Vagina (tissue), 2 donors: ENCODE results near the gene DMTF1. TPM values are rescaled to one million over a fixed set of nuclear protein-coding genes. Genes with fewer than 3 reads are reported as not detected.

Experiments
- DNase-seq, 2 donors: peaks; one replicate each; pipeline ENCODE4 v3.0.0-alpha.2; 2017; ENCODE audit errors: extremely low spot score in 2 of 2
- H3K27ac ChIP-seq: fragments of 200-600 bp; sonication (generic); one replicate; pipeline ENCODE4 v1.5.1; 2019
- H3K27me3 ChIP-seq: fragments of 200-600 bp; sonication (generic); one replicate; pipeline ENCODE4 v1.5.1; 2019
- H3K36me3 ChIP-seq, 2 donors: fragments of 200-600 bp; sonication (generic); one replicate each; pipeline ENCODE4 v1.5.1; 2017 to 2019
- H3K4me1 ChIP-seq: fragments of 200-600 bp; sonication (generic); one replicate; pipeline ENCODE4 v1.5.1; 2019
- H3K4me3 ChIP-seq, 2 donors: fragments of 200-600 bp; sonication (generic); 1 replicate in 1 of 2; 2 replicates in 1 of 2; pipeline ENCODE4 v1.5.1; 2016 to 2019
- H3K9me3 ChIP-seq: fragments of 200-600 bp; sonication (generic); one replicate; pipeline ENCODE4 v1.5.1; 2019
- CTCF ChIP-seq, 3 experiments: fragments of 450-650 bp in 2 of 3; fragments of 200-600 bp in 1 of 3; sonication (generic) in 1 of 3; IDR thresholded peaks; one replicate each; pipeline ENCODE4 v1.5.1; 2017 to 2019; ENCODE audit warnings: antibody characterized with exemption in 3 of 3, mild to moderate bottlenecking in 2 of 3, moderate library complexity in 2 of 3
- POLR2A ChIP-seq, 2 donors: fragments of 450-650 bp; IDR thresholded peaks; one replicate each; pipeline ENCODE4 v1.6.1; 2017; ENCODE audit warnings: antibody characterized with exemption in 2 of 2, mild to moderate bottlenecking in 2 of 2, moderate library complexity in 2 of 2
- POLR2AphosphoS5 ChIP-seq, 2 donors: sonication (generic); formaldehyde crosslinking; IDR thresholded peaks; one replicate each; pipeline ENCODE4 v1.9.0; 2017; ENCODE audit warnings: antibody characterized with exemption in 2 of 2, mild to moderate bottlenecking in 2 of 2, low read depth in 1 of 2; ENCODE audit not compliant: insufficient read depth in 1 of 2
- intact Hi-C: fragments of 100-400 bp; cut with DNase I; formaldehyde crosslinking; loops from one replicate; pipeline ENCODE4 v1.15.1; 2023
- total RNA-seq: library from RNA; depleted of rRNA; stranded (reverse); fragments of >200 nt; gene quantifications from one replicate; pipeline ENCODE4 v1.2.3, GENCODE V29; 2016

Gene DMTF1
- total RNA-seq, 1 donor from 2014 or later, result 86.9 TPM

- no peak for DNase-seq
- no peaks in the 10 kb centered on the region for H3K36me3 ChIP-seq
- intact Hi-C loops, result no loop called here
- H3K4me1 ChIP-seq, result no peaks in the 10 kb centered on the region
- H3K4me3 ChIP-seq, result no peak overlapping the region
- no peaks in the 10 kb centered on the region for H3K9me3 ChIP-seq
- no peak overlapping the region for H3K27ac ChIP-seq
- no peaks in the 10 kb centered on the region for H3K27me3 ChIP-seq
- no peak for TF ChIP-seq CTCF (IDR thresholded peaks at IDR 0.05)
- no peak for TF ChIP-seq POLR2AphosphoS5 (IDR thresholded peaks at IDR 0.05; ENCODE audit: insufficient read depth in 1 of 2, low read depth in 1 of 2)
- no peak for TF ChIP-seq POLR2A (IDR thresholded peaks at IDR 0.05)
These were observed 32.7 kb upstream of the DMTF1 start for GRCh38 chr7:87119581-87119980.

- Histone ChIP-seq H3K4me3 (no peak overlapping the region), H3K4me1 (no peaks in the 10 kb centered on the region), H3K9me3 (no peaks in the 10 kb centered on the region), H3K36me3 (no peaks in the 10 kb centered on the region), H3K27ac (no peak overlapping the region), H3K27me3 (no peaks in the 10 kb centered on the region)
- TF ChIP-seq POLR2AphosphoS5 (IDR thresholded peaks at IDR 0.05; ENCODE audit: insufficient read depth in 1 of 2, low read depth in 1 of 2), result no peak
- TF ChIP-seq POLR2A (IDR thresholded peaks at IDR 0.05), result no peak
- no peak for TF ChIP-seq CTCF (IDR thresholded peaks at IDR 0.05)
- intact Hi-C loops, result no loop called here
- DNase-seq, result no peak
These were observed 29.1 kb upstream of the DMTF1 start for GRCh38 chr7:87123105-87123504.

- intact Hi-C loops, result no loop called here
- no peak for DNase-seq
- Histone ChIP-seq H3K36me3 (no peaks in the 10 kb centered on the region), H3K27me3 (no peaks in the 10 kb centered on the region), H3K27ac (no peak overlapping the region), H3K4me3 (no peak overlapping the region), H3K9me3 (no peaks in the 10 kb centered on the region), H3K4me1 (no peaks in the 10 kb centered on the region)
- TF ChIP-seq CTCF (IDR thresholded peaks at IDR 0.05) (no peak), POLR2AphosphoS5 (IDR thresholded peaks at IDR 0.05; ENCODE audit: insufficient read depth in 1 of 2, low read depth in 1 of 2) (no peak), POLR2A (IDR thresholded peaks at IDR 0.05) (no peak)
These were observed 25.2 kb upstream of the DMTF1 start for GRCh38 chr7:87127019-87127418.

- DNase-seq, result no peak
- H3K4me1 ChIP-seq, result no peaks in the 10 kb centered on the region
- H3K36me3 ChIP-seq, result no peaks in the 10 kb centered on the region
- intact Hi-C loops, result no loop called here
- no peak overlapping the region for H3K27ac ChIP-seq
- no peak overlapping the region for H3K4me3 ChIP-seq
- H3K9me3 ChIP-seq, result no peaks in the 10 kb centered on the region
- no peaks in the 10 kb centered on the region for H3K27me3 ChIP-seq
- no peak for TF ChIP-seq POLR2A (IDR thresholded peaks at IDR 0.05)
- TF ChIP-seq CTCF (IDR thresholded peaks at IDR 0.05), result no peak
- TF ChIP-seq POLR2AphosphoS5 (IDR thresholded peaks at IDR 0.05; ENCODE audit: insufficient read depth in 1 of 2, low read depth in 1 of 2), result no peak
These were observed 23.4 kb upstream of the DMTF1 start for GRCh38 chr7:87128861-87129267.

- no peaks in the 10 kb centered on the region for H3K36me3 ChIP-seq
- no peaks in the 10 kb centered on the region for H3K9me3 ChIP-seq
- H3K4me1 ChIP-seq, result no peaks in the 10 kb centered on the region
- intact Hi-C loops, result no loop called here
- no peak overlapping the region for H3K27ac ChIP-seq
- no peak overlapping the region for H3K4me3 ChIP-seq
- TF ChIP-seq CTCF (IDR thresholded peaks at IDR 0.05) (no peak), POLR2AphosphoS5 (IDR thresholded peaks at IDR 0.05; ENCODE audit: insufficient read depth in 1 of 2, low read depth in 1 of 2) (no peak), POLR2A (IDR thresholded peaks at IDR 0.05) (no peak)
- no peaks in the 10 kb centered on the region for H3K27me3 ChIP-seq
- DNase-seq, result no peak
These were observed 22.9 kb upstream of the DMTF1 start for GRCh38 chr7:87129332-87129731.
